ENCODE measurements around the gene CACNA1D. TPM values are rescaled to one million over a fixed set of nuclear protein-coding genes. Genes with fewer than 3 reads are reported as not detected.

CACNA1D gene
- total RNA-seq, 1 donor from 2014 or later = 1.1 TPM

DNA sequence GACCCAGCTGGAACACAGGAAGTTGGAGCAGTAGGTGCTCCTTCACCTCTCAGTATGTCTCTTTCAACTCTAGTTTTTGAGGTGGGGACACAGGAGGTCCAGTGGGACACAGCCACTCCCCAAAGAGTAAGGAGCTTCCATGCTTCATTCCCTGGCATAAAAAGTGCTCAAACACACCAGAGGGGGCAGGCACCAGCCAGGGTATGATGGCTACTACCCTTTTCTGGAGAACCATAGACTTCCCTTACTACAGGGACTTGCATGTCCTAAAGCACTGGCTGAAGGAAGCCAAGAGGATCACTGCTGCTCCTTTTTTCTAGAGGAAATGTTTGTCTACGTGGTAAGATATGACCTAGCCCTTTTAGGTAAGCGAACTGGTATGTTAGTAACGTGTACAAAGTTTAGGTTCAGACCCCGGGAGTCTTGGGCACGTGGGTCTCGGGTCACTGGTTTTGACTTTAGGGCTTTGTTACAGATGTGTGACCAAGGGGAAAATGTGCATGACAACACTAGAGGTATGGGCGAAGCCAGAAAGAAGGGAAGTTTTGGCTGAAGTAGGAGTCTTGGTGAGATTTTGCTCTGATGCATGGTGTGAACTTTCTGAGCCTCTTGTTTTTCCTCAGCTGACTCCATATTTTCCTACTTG lies 363.8 kb downstream of the CACNA1D start:
- Mint-ChIP-seq H3K4me1 (no peaks in the 10 kb centered on the region), H3K27me3 (ENCODE audit: low read depth) (no peaks in the 10 kb centered on the region), H3K27ac (ENCODE audit: unreplicated experiment) (peak overlapping the region; percentile 60), H3K4me3 (no peak overlapping the region), H3K36me3 (ENCODE audit: low read depth) (peaks cover 10% of the 10 kb centered on the region), H3K9me3 (no peaks in the 10 kb centered on the region)
- DNase-seq (ENCODE audit: low read depth, low spot score) = no peak
- TF ChIP-seq CTCF (conservative IDR thresholded peaks at IDR 0.05) = no peak

DNA sequence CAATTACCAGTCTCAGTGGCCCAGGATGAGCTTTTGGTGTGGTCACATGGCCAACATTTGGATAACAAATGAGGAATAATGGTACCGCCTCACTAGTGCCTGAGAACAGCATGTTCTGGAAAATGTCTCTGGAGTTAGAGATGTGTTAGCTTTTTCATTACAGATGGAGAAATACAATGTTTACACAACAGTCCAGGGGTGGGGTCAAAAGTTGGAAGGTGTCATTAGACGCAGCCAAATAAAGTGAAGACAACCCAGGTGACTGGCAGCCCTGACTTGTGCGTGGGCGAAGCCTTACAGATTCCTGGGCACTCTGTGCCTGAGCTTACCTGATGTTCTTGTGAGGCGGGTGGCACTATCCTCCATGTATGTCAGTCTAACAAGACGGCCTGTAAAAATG lies 364.8 kb downstream of the CACNA1D start:
- Mint-ChIP-seq H3K27me3 (ENCODE audit: low read depth) (no peaks in the 10 kb centered on the region), H3K27ac (ENCODE audit: unreplicated experiment) (no peak overlapping the region), H3K9me3 (no peaks in the 10 kb centered on the region), H3K36me3 (ENCODE audit: low read depth) (peaks cover 12% of the 10 kb centered on the region), H3K4me3 (no peak overlapping the region), H3K4me1 (no peaks in the 10 kb centered on the region)
- no peak for TF ChIP-seq CTCF (conservative IDR thresholded peaks at IDR 0.05)
- DNase-seq (ENCODE audit: low read depth, low spot score) = no peak

GRCh38 chr3:53860196-53860595 lies 365.8 kb downstream of the CACNA1D start:
- Mint-ChIP-seq H3K27me3 (ENCODE audit: low read depth) (no peaks in the 10 kb centered on the region), H3K9me3 (no peaks in the 10 kb centered on the region)
- TF ChIP-seq CTCF (conservative IDR thresholded peaks at IDR 0.05) = no peak

GRCh38 chr3:53862241-53862640 lies 367.8 kb downstream of the CACNA1D start:
- Mint-ChIP-seq H3K9me3 (no peaks in the 10 kb centered on the region), H3K27ac (ENCODE audit: unreplicated experiment) (no peak overlapping the region), H3K4me3 (no peak overlapping the region), H3K36me3 (ENCODE audit: low read depth) (peaks cover 15% of the 10 kb centered on the region), H3K27me3 (ENCODE audit: low read depth) (no peaks in the 10 kb centered on the region), H3K4me1 (no peaks in the 10 kb centered on the region)
- no peak for TF ChIP-seq CTCF (conservative IDR thresholded peaks at IDR 0.05)
- no peak for DNase-seq (ENCODE audit: low read depth, low spot score)

More at GRCh38 chr3:53860196-53860595, 365.8 kb downstream of the CACNA1D start:
- H3K4me3 Mint-ChIP-seq = no peak overlapping the region
- no peaks in the 10 kb centered on the region for H3K4me1 Mint-ChIP-seq
- DNase-seq (ENCODE audit: low read depth, low spot score) = no peak
- H3K27ac Mint-ChIP-seq (ENCODE audit: unreplicated experiment) = no peak overlapping the region
- peaks cover 15% of the 10 kb centered on the region for H3K36me3 Mint-ChIP-seq (ENCODE audit: low read depth)

DNA sequence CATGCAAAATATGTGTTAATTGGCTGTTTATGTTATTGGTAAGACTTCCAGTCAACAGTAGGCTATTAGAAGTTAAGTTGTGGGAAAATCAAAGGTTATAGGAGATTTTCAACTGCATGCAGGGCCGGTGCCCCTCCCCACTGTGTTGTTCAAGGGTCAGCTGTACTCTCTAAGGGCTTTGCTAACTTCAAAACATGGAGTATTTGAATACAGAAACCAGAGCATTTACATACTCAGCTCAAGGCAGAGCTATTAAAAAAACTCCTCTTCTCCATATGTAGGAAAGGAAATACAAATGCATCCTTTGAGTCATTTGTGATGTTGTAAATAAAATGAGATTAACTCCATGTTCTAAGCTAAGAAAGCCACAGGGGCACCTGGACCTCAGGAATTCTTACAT lies 368.7 kb downstream of the CACNA1D start:
- Mint-ChIP-seq H3K36me3 (ENCODE audit: low read depth) (peaks cover 17% of the 10 kb centered on the region), H3K27me3 (ENCODE audit: low read depth) (no peaks in the 10 kb centered on the region), H3K27ac (ENCODE audit: unreplicated experiment) (no peak overlapping the region), H3K9me3 (no peaks in the 10 kb centered on the region), H3K4me3 (no peak overlapping the region), H3K4me1 (no peaks in the 10 kb centered on the region)
- no peak for TF ChIP-seq CTCF (conservative IDR thresholded peaks at IDR 0.05)
- DNase-seq (ENCODE audit: low read depth, low spot score) = no peak

Other genes starting within 250 kb of the CACNA1D start
- gene TKT, start 238.6 kb upstream of the CACNA1D start, total RNA-seq = 556 and 564 TPM in 2 replicates
- 30.0 and 30.6 TPM in 2 replicates for gene DCP1A, start 147.1 kb upstream of the CACNA1D start, total RNA-seq

Measured in neural crest cell (in vitro differentiated cells).